NCI-H82 treated with DMSO at 0.1 percent for 48 hours (cell line): ENCODE data around the gene RERE.
A peak's percentile ranks its signal among the peaks of the same experiment; 100 is the strongest.
"Not testable (repeated sequence)": the region's sequence is repeated elsewhere in the genome, so short reads cannot be mapped to it uniquely, and the experiment has no call there.

Experiments used
- DNase-seq: peaks from one replicate; lab custom pipeline; 2025; ENCODE audit not compliant: unreplicated experiment; lab: John Stamatoyannopoulos, UW

The RERE gene

DNA sequence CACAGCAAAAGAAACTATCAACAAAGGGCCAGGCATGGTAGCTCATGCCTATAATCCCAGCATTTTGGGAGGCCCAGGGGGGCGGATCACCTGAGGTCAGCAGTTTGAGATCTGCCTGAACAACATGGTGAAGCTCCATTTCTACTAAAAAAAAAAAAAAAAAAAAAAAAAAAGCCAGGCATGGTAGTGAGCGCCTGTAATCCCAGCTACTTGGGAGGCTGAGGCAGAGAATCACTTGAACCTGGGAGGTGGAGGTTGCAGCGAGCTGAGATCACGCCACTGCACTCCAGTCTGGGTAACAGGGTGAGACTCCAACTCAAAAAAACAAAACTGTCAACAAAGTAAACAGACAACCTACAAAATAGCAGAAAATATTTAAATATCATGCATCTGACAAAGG, 122.0 kb downstream of the RERE start:
- DNase-seq: not testable (repeated sequence)

DNA sequence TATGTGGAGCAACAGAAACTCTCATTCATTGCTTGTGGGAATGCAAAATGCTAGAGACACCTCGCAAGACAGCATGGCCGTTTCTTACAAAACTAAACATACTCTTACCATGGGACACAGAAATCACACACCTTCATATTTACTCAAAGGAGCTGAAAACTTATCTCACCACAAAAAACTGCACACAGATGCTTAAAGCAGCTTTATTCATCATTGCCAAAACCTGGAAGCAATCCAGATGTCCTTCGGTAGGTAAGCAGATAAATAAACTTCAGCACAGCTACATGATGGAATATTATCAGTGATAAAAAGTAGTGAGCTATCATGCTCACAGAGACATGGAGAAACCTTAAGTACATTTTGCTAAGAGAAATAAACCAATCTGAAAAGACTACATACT, 124.3 kb downstream of the RERE start:
- DNase-seq: no peak

GRCh38 chr1:8691662-8692061, 125.8 kb downstream of the RERE start:
- DNase-seq: no peak

GRCh38 chr1:8690253-8690525, 127.3 kb downstream of the RERE start:
- no peak for DNase-seq

- peak; percentile 88 for DNase-seq
Measured at GRCh38 chr1:8689431-8690252, 127.8 kb downstream of the RERE start.

DNA sequence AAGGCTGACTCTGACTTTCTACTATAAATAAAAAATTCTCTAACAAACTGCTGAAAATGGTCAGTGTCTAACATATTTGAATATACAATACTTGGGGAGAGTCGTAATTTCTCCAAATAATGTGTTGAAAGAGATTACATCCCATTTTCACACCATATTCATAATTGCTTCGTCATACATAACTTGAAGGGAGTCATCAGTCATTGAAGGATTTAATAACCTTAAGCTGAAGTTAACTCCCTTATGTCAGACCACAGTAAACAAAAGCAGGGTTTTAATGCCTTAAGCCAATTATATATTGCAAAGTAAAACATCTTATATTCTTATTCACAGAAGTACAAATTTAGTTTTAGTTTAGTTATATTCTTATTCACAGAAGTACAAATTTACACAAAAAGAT, 129.9 kb downstream of the RERE start:
- DNase-seq: peak; percentile 85

- peak; percentile 40 for DNase-seq
Measured at GRCh38 chr1:8687039-8687438, 130.4 kb downstream of the RERE start.

DNA sequence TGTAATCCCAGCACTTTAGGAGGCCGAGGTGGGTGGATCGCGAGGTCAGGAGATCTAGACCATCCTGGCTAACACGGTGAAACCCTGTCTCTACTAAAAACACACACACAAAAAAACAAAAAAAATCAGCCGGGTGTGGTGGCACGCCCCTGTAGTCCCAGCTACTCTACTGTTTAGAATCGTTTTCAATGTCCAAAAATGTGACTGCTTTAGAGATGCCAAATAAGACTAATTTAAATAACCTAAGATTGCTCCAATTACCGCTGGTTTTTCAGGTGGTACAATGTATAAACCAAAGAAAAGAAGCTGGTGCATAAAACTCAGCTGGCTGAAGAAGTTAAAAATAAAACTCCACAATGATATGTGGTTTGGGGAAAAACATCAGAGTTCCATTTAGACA, 132.0 kb downstream of the RERE start:
- DNase-seq: no peak

DNA sequence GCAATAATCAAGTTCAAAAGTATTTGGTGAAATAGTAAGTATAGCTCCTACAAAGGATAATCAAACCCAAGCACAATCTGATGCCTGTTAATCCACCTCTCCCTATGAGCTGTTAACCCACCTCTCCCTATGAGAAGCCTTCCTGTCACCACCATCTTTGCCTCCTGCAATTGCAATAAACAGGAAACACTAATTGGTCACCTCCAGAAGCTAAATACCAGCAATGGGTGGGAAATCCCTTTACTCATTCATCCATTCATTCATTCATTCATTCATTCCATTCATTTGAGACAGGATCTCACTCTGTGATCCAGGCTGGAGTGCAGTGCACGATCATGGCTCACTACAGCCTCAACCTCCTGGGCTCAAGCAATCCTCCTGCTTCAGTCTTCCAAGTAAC, 132.8 kb downstream of the RERE start:
- no peak for DNase-seq

DNA sequence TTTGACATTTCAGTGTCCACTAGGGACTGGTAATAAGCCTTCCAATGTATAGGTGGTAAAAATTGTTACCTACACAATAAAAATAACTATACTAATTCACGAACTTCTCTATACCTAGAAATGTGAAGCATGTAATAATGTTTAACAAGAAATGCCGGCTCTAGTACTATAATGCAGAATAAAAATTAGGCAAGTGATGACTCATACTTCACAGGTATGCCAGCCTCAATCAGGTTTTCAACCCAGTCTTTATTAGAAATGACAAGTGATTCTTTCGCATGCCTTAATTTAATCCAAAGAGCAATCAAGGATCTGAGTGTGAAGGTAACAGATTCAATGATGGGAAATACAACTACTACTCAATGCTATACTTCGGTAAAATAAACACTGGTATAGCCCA, 134.9 kb downstream of the RERE start:
- no peak for DNase-seq

- DNase-seq: peak; percentile 98
Measured at GRCh38 chr1:8681911-8682310, 135.5 kb downstream of the RERE start.

DNA sequence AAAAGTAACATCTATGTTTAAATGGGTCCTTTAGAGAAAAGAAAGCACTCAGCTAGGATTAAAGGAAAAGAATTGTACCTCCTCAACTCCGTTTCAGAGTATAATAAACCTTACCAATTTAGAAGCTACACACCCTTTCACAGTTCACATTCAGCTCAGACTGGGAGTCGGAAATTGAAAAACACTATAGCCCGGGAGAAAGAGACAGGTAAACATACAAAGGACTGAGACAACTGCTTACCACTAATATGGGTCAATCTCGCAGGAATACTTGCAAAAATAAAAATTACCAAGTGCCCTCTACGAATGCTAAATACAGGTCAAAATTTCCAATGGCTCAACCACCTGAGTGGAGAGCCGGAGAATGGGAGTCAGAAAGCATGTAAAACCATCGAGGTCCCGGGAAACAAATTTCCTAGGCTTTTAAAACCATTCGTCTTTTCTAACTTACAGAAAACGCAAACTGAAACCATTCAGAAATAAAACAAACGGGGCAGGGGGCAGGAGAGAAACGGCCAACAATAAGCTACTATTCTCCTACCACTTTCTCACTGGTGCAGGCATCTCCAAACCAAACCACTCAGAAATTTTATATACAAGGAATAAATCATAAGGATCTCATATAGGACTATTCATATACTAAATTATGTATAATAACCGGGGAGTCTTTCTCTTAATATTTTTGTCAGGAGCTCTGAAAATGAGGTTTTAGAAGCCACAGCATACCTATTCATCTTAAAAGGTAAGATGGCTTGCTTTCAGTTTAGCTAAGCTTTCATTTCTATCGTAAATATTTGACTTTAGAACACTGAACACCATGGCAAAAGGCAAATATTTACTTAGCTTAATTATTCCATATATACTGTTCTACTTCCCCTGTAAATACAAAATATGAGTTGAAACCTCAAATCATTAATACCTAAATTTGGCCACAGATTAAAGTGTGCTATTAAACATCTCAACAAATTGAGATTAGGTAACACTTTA, 136.5 kb downstream of the RERE start:
- no peak for DNase-seq

DNA sequence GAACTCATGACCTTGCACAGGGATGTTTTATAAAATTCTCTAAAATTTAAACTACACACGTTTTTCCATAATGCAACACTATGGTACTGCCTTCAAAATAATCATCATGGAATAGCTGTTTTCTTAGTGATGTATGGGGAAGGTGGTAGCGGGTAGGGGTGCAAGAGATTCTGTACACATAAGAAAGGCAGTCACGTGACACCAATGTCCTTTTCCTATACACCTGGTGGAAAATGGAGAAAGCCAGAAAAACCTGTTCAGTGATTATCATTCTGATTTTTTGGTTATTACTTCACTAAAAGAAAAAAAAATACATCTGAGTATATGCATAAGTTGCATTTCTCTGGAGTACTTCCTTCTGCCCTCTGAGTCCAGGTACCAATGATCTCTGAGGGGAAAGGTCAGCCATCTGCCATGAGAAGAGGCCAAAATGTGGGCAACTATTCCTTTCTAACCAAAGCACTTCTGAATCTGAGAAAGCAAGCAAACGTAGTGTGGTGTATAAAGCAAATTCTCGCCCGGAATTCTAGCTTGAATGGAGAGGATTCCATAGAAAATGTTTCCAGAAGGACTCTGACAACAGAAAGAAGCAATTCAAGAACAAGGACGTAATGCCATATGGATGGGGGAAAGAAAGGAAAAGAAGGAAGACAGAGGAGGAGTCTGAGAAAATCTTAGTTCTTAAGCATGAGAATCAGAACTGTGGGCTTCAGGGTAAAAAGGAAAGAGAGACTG, 137.3 kb downstream of the RERE start:
- no peak for DNase-seq

DNA sequence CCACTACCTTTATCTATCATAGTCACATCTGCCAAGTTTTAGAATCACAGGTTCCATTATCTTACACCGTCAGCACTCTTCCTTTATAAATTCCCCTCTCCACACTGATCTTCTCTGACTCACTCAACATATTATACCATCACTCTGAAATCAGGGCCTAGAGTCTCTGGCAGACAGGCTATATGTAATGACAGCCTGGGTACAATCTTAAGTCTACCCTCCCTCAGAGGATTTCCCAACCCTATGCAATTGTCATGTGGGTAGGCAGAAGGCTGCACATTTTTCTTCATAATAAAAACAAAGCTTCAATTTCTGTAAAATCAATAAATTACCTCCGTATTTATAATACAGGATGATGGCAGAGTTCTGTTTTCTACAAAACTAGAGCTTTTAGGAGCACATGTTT, 138.0 kb downstream of the RERE start:
- peak; percentile 52 for DNase-seq

DNA sequence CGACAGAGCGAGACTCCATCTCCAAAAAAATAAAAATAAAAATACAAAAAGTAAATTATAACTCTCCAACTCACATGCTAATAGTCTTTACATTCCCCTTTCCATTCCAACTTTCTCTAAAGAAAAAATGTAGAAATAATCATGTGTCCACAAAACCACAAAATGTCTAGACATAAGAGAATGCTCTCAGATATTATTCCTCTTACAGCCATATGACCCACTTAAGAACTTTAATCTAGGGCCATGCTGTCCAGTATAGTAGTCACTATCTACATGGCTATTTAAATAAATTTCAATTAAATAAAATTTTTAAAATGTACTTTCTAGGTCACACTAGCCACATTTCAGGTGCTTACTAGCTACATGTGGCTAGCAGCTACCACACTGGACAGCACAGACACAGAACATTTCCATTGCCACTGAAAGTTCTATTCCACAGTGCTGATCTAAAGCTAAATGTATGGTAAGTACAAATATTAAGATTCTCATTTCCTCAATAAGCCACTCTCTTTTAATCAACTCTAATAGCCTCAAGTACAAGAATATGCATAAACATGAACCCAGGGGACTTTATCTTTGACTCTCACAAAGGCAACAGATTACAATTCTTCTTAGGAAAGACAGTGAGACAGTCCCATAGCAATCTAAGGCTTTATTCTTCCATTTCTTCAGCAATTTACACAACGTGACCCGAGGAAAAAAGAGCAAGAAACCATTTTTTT, 138.6 kb downstream of the RERE start:
- DNase-seq: no peak

GRCh38 chr1:8677782-8678181, 139.7 kb downstream of the RERE start:
- no peak for DNase-seq

GRCh38 chr1:8676813-8677212, 140.6 kb downstream of the RERE start:
- DNase-seq: no peak

DNA sequence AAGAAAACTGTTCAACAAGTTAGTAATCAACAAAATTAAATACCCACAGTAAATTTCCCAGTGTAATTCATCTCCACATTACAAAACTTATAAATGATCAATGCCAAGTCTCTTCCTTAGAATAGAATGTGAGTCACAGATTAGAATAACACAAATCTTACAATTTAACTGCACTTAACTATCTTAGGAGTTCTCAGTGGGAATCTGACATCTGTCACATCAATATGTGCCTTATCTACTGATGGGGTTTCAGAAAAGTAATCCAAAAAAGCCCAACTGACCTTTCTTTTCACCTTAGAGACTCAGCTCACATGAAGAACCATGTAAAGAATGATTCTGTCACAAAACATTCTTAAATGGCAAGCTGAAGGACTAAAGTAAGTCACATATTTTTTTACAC, 141.4 kb downstream of the RERE start:
- DNase-seq: no peak

DNA sequence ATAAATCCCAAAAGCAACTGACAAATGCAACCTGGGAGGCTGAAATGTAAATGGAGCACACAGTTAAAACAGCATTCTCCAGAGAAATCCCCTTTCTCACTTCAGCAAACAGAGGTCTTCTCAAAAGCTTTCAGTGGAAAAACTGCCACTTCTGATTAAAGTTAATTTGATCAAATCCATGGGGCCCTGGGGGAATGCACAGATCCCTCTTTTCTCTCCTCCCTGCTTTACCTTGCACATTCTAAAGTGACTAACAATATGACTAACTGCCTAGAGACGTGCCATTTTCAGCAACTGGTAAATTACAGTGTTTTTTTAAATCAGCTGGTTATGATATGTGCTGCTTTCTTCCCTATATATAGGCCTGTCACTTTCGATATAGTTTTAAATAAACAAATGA, 142.5 kb downstream of the RERE start:
- DNase-seq: peak; percentile 51

DNA sequence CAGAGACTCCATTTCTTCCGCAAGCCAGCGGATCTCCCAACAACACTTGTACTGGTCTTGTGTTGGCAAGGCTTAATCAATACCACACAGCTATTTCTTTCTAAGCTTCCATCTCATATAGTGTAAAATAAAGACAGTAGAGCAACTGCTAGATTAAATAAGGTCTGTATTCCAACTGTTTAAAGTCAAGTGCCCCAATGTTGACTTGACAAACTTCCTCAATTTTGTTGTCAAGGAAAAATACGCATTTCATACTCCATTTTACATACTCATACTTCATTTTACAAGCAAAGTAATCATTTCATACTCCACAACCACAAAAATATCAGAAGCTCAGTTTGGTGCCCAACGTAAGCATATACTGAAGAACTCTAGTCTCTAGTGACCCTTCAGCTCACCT, 143.0 kb downstream of the RERE start:
- DNase-seq: no peak
